OCI-LY7 (cell line): Measurements from ENCODE around the gene PSMF1. TPM values are rescaled to one million over a fixed set of nuclear protein-coding genes. Genes with fewer than 3 reads are reported as not detected.

Experiments used
- Bru-seq: library from RNA; stranded (reverse); fragments of 400-500 nt; gene quantifications from one replicate; lab custom pipeline; 2021; lab: Mats Ljungman, UMichigan
- BruChase-seq, 2 experiments: library from RNA; stranded (reverse); fragments of 400-500 nt; gene quantifications; one replicate each; lab custom pipeline; 2021; lab: Mats Ljungman, UMichigan
- BruUV-seq: library from RNA; stranded (reverse); fragments of 400-500 nt; replicated peaks from 2 replicates; lab custom pipeline; 2021; lab: Mats Ljungman, UMichigan
- CTCF ChIA-PET: fragments of 300-600 bp; sonication (Branson Sonifier 250); formaldehyde crosslinking; loops from one replicate; lab custom pipeline; 2022; ENCODE audit warnings: antibody characterized with exemption; ENCODE audit not compliant: unreplicated experiment; lab: Charles Lee
- POLR2A ChIA-PET: fragments of 300-600 bp; sonication (Branson Sonifier 250); formaldehyde crosslinking; loops from one replicate; lab custom pipeline; 2022; ENCODE audit warnings: antibody characterized with exemption; lab: Charles Lee
- DNase-seq: peaks from one replicate; pipeline ENCODE4 v3.0.0-alpha.2; 2015; ENCODE audit warnings: low spot score
- H2AFZ ChIP-seq: fragments of 200-600 bp; sonication (generic), shearing (Covaris generic); 2 replicates; pipeline ENCODE4 v1.6.1; 2014; ENCODE audit warnings: mild to moderate bottlenecking, antibody characterized with exemption, low read length, moderate library complexity
- H3K27ac ChIP-seq: fragments of 200-600 bp; sonication (generic); 2 replicates; pipeline ENCODE4 v1.5.1; 2014; ENCODE audit warnings: mixed run types, low read depth, mild to moderate bottlenecking, moderate library complexity, low read length, inconsistent platforms; ENCODE audit not compliant: poor library complexity, severe bottlenecking
- H3K36me3 ChIP-seq: fragments of 200-600 bp; sonication (generic); 2 replicates; pipeline ENCODE4 v1.6.1; 2014; ENCODE audit warnings: mild to moderate bottlenecking, antibody characterized with exemption, low read length, moderate library complexity, mixed read lengths; ENCODE audit not compliant: insufficient read depth
- H3K4me1 ChIP-seq: fragments of 200-600 bp; sonication (generic); 2 replicates; pipeline ENCODE4 v1.5.1; 2014; ENCODE audit warnings: mild to moderate bottlenecking, low read length; ENCODE audit not compliant: insufficient read depth, poor library complexity, severe bottlenecking
- H3K4me2 ChIP-seq: fragments of 200-600 bp; sonication (generic); 2 replicates; pipeline ENCODE4 v1.6.1; 2014; ENCODE audit warnings: mild to moderate bottlenecking, low read length
- H3K4me3 ChIP-seq: fragments of 200-600 bp; sonication (generic); 2 replicates; pipeline ENCODE4 v1.5.1; 2014; ENCODE audit warnings: mild to moderate bottlenecking, low read depth, low read length; ENCODE audit not compliant: poor library complexity, severe bottlenecking
- H3K79me2 ChIP-seq: fragments of 200-600 bp; sonication (generic); 2 replicates; pipeline ENCODE4 v1.6.1; 2016; ENCODE audit warnings: low read depth, mild to moderate bottlenecking, low read length, moderate library complexity, mixed read lengths; ENCODE audit not compliant: insufficient read depth
- H3K9me2 ChIP-seq: fragments of 200-600 bp; sonication (generic); 2 replicates; pipeline ENCODE4 v1.6.1; 2016; ENCODE audit warnings: mild to moderate bottlenecking, low read length, mixed read lengths; ENCODE audit not compliant: insufficient read depth
- H3K9me3 ChIP-seq: fragments of 200-600 bp; sonication (generic); 2 replicates; pipeline ENCODE4 v1.6.1; 2014; ENCODE audit warnings: mild to moderate bottlenecking, mixed run types, low read length, mixed read lengths
- H4K20me1 ChIP-seq: fragments of 200-600 bp; sonication (generic); 2 replicates; pipeline ENCODE4 v1.6.1; 2014; ENCODE audit warnings: mild to moderate bottlenecking, antibody characterized with exemption, low read length, moderate library complexity, mixed read lengths; ENCODE audit not compliant: insufficient read depth
- EZH2phosphoT487 ChIP-seq: fragments of 200-600 bp; sonication (generic); IDR thresholded peaks from 2 replicates; pipeline ENCODE4 v1.6.1; 2018; ENCODE audit warnings: low read depth, borderline replicate concordance, mild to moderate bottlenecking, mixed run types, antibody characterized with exemption, low read length, moderate library complexity, mixed read lengths
- intact Hi-C: fragments of 100-400 bp; cut with micrococcal nuclease; formaldehyde crosslinking; loops from one replicate; pipeline ENCODE4 v1.10.0; 2022; ENCODE audit not compliant: unreplicated experiment
- long read RNA-seq: library from polyadenylated mRNA; stranded (forward); transcript quantifications from one replicate; pipeline ENCODE4 v2.0.0, GENCODE V29; 2022
- total RNA-seq, 2 experiments: library from RNA; depleted of rRNA in 1 of 2; stranded (reverse); fragments of >200 nt in 1 of 2; shearing (Covaris generic) in 1 of 2; gene quantifications; 2 replicates each; pipeline ENCODE4 v1.2.3, GENCODE V29; 2014 to 2022
- TF ChIP-seq, protein P1 (sequence below): fragments of 200-600 bp; sonication (generic); conservative IDR thresholded peaks from 2 replicates; pipeline ENCODE4 v1.5.1; 2014; ENCODE audit warnings: mild to moderate bottlenecking, antibody characterized with exemption, low read length, moderate library complexity, mixed read lengths

PSMF1 gene, protein sequence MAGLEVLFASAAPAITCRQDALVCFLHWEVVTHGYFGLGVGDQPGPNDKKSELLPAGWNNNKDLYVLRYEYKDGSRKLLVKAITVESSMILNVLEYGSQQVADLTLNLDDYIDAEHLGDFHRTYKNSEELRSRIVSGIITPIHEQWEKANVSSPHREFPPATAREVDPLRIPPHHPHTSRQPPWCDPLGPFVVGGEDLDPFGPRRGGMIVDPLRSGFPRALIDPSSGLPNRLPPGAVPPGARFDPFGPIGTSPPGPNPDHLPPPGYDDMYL
- total RNA-seq (2014; rRNA removed; shearing (Covaris generic)) (31.7 and 34.7 TPM in 2 replicates), total RNA-seq (2022) (118 and 132 TPM in 2 replicates), Bru-seq, nascent RNA (percentile 85 among the genes with signal in this experiment), BruChase-seq, experiment 1, labeled RNA remaining after a 6-hour chase (percentile 84 among the genes with signal in this experiment), BruChase-seq, experiment 2, labeled RNA remaining after a 2-hour chase (percentile 81 among the genes with signal in this experiment)
- long read RNA-seq, full-length matches to known transcripts, result 129 of 157 reads
- long read RNA-seq, partial matches to known transcripts, result 7 of 157 reads
- long read RNA-seq, other reads (novel, unspliced or antisense), result 21 of 157 reads

DNA sequence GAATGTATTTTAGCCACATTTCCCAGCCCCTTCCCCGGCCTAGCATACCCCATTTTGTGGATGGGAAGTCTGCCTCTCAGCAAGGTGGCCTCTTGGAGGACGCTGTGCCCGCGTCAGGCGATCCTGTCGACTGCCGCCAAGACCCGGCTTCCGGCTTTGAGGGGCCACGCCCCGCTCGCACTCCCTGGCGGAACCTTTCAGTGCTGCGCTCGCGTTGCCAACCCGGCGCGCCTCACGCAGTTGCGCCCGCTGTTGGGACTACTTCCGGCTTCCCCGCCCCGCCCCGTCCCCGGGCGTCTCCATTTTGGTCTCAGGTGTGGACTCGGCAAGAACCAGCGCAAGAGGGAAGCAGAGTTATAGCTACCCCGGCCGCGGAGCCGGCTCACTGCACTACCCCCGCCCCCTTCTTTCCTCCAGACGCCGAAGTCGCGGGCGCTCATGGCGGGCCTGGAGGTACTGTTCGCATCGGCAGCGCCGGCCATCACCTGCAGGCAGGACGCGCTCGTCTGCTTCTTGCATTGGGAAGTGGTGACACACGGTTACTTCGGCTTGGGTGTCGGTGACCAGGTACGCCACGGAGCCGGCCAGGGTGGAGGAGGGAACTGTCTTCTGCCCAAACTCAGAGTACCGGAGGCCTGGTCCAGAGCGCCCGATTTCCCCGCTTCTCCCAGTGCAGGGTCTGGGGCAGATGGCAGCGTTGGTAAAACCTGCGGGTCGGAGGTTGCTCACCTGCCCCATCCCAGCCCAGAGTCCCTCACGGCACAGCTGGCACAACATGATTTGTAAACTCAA is at the start of gene PSMF1:
PSMF1 (plus strand) TSS at position 267 of the 792 bp plus-strand sequence; CDS start at position 439, 172 bp downstream.
- TF ChIP-seq, protein P1, sequence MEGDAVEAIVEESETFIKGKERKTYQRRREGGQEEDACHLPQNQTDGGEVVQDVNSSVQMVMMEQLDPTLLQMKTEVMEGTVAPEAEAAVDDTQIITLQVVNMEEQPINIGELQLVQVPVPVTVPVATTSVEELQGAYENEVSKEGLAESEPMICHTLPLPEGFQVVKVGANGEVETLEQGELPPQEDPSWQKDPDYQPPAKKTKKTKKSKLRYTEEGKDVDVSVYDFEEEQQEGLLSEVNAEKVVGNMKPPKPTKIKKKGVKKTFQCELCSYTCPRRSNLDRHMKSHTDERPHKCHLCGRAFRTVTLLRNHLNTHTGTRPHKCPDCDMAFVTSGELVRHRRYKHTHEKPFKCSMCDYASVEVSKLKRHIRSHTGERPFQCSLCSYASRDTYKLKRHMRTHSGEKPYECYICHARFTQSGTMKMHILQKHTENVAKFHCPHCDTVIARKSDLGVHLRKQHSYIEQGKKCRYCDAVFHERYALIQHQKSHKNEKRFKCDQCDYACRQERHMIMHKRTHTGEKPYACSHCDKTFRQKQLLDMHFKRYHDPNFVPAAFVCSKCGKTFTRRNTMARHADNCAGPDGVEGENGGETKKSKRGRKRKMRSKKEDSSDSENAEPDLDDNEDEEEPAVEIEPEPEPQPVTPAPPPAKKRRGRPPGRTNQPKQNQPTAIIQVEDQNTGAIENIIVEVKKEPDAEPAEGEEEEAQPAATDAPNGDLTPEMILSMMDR, result no peak
- no peak for TF ChIP-seq EZH2phosphoT487
- peaks cover 32% of the 10 kb centered on the region; the same call in 1 of the 2 replicates for H3K36me3 ChIP-seq
- H2AFZ ChIP-seq, result peak within 1 kb of the TSS; percentile 92
- peak; percentile 97 for DNase-seq
- H3K4me2 ChIP-seq, result peak within 1 kb of the TSS; percentile 92
- peak within 1 kb of the TSS; percentile 96 for H3K4me3 ChIP-seq
- TSS peak; percentile 54 for BruUV-seq
- peaks cover 49% of the 10 kb centered on the region for H3K79me2 ChIP-seq
- intact Hi-C loops, result loop anchor here (1.0 to 10.0 kb wide), 4 partner anchors 280 to 574 kb away; partner anchors contain the start of genes CSNK2A1 and NSFL1C
- no peaks in the 10 kb centered on the region for H4K20me1 ChIP-seq
- no peaks in the 10 kb centered on the region for H3K9me3 ChIP-seq
- peak within 1 kb of the TSS; percentile 53 for H3K27ac ChIP-seq
- H3K4me1 ChIP-seq, result peaks cover 41% of the 10 kb centered on the region
- ChIA-PET POLR2A (interaction anchor here (1.0 kb wide), 1 partner anchor 14 kb away, joined by 3 read pairs; no protein-coding TSS in a partner anchor), CTCF (no interaction called here)
- no peaks in the 10 kb centered on the region for H3K9me2 ChIP-seq

- Histone ChIP-seq H3K9me2 (no peaks in the 10 kb centered on the region), H3K4me3 (no peak overlapping the region), H2AFZ (no peak overlapping the region), H3K27ac (no peak overlapping the region), H3K4me2 (no peak overlapping the region), H4K20me1 (no peaks in the 10 kb centered on the region), H3K36me3 (no peaks in the 10 kb centered on the region), H3K79me2 (no peaks in the 10 kb centered on the region), H3K9me3 (no peaks in the 10 kb centered on the region), H3K4me1 (no peaks in the 10 kb centered on the region)
- BruUV-seq, result no TSS peak
- CTCF ChIA-PET, result no interaction called here
- TF ChIP-seq, protein P1, result no peak
- TF ChIP-seq EZH2phosphoT487, result no peak
- POLR2A ChIA-PET, result no interaction called here
- intact Hi-C loops, result no loop called here
- no peak for DNase-seq
Measured at GRCh38 chr20:1072258-1072657, 46.1 kb upstream of the PSMF1 start.
